ENCODE data around the gene CHD9NB. TPM values are rescaled to one million over a fixed set of nuclear protein-coding genes. Genes with fewer than 3 reads are reported as not detected.

The CHD9NB gene
- total RNA-seq, 1 experiment from 2014 or later, result 0.64 TPM

DNA sequence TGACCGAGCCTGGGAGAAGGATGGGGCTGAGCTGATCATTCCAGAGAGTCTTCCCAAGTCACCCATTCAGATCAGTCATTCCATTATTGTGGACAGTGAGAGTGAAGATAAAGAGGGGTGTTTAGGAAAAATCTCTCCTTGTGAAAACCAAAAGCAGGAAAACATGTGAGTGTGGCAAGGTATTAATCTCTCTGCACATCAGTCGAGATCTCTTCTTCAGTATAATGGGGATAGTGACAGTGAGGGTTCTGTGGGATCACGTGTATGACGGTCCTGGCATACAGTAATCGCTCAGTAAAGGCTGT lies 37.5 kb upstream of the CHD9NB start:
- DNase-seq (ENCODE audit: low read depth, low spot score) (no peak), ATAC-seq (no peak)
- no peaks in the 10 kb centered on the region for H3K9me3 ChIP-seq (ENCODE audit: control insufficient read depth, insufficient read depth, low read depth, low read length)
- no peak overlapping the region for H3K27ac ChIP-seq (ENCODE audit: low read length)
- no peaks in the 10 kb centered on the region; the same call in 1 of the 2 replicates for H3K4me1 ChIP-seq (ENCODE audit: control insufficient read depth, insufficient read depth, low read length)
- POLR2A ChIA-PET, result no interaction called here
- CTCF ChIA-PET, result no interaction called here
- no TSS peak for BruUV-seq (replicated peaks)
- no peak for TF ChIP-seq SIN3A (IDR thresholded peaks at IDR 0.05; ENCODE audit: borderline replicate concordance, insufficient read depth, low read depth, low read length)
- TF ChIP-seq, protein P1, sequence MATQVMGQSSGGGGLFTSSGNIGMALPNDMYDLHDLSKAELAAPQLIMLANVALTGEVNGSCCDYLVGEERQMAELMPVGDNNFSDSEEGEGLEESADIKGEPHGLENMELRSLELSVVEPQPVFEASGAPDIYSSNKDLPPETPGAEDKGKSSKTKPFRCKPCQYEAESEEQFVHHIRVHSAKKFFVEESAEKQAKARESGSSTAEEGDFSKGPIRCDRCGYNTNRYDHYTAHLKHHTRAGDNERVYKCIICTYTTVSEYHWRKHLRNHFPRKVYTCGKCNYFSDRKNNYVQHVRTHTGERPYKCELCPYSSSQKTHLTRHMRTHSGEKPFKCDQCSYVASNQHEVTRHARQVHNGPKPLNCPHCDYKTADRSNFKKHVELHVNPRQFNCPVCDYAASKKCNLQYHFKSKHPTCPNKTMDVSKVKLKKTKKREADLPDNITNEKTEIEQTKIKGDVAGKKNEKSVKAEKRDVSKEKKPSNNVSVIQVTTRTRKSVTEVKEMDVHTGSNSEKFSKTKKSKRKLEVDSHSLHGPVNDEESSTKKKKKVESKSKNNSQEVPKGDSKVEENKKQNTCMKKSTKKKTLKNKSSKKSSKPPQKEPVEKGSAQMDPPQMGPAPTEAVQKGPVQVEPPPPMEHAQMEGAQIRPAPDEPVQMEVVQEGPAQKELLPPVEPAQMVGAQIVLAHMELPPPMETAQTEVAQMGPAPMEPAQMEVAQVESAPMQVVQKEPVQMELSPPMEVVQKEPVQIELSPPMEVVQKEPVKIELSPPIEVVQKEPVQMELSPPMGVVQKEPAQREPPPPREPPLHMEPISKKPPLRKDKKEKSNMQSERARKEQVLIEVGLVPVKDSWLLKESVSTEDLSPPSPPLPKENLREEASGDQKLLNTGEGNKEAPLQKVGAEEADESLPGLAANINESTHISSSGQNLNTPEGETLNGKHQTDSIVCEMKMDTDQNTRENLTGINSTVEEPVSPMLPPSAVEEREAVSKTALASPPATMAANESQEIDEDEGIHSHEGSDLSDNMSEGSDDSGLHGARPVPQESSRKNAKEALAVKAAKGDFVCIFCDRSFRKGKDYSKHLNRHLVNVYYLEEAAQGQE (IDR thresholded peaks at IDR 0.05; ENCODE audit: insufficient read depth in 1 of 2, low read depth in 2 of 2, low read length in 1 of 2), result no peak
- H3K4me3 ChIP-seq (ENCODE audit: low read depth in 2 of 2, low read length in 2 of 2), result no peak overlapping the region
- no peaks in the 10 kb centered on the region for H3K36me3 ChIP-seq (ENCODE audit: control insufficient read depth, insufficient read depth, low read length)
- in situ Hi-C loops (cut with HindIII; ENCODE audit: low pct_unique_long_range_greater_than_20kb, low sequenced_read_pairs) (no loop called here), intact Hi-C loops (cut with micrococcal nuclease; ENCODE audit: unreplicated experiment) (no loop called here)
- no peaks in the 10 kb centered on the region for H3K27me3 ChIP-seq (ENCODE audit: control insufficient read depth, insufficient read depth, low read length)

DNA sequence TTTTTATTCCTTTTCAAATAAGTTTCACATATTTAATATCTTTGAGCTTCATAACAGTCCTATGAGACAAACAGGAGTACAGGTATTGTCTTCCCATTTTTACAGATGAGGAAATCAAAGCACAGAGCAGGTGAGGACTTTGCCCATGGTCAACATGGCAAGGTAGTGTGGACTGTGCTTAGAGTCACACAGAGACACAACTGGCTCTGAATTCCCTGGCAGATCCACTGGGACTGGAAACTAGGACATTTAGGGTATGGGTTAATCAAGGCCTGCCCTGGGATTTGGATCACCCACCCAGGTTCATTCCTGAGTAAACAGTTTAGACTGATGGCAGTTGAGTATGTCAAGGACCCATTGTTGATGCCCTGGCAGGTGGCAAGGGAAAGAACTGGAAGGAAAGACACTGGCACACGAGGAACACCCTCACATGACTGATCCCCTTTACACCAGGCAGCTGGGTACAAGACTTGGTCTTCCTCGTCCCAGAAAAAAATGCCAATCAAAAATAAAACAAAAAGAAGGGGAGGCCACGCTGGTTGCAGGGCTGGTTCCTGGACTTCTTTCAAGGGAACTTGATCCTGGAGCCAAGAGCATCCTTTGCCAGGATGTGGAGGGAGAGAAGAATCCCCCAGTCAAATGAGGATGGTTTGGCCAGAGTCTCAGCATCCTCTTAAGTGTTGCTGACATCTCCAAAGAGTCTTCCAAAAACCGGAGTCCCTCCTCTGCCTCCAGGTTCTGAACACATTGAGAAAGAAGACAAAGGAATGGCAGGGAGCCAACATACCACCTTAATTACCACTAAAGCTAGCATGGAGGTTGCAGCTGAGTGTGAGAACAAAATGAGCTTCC lies 37.0 kb upstream of the CHD9NB start:
- in situ Hi-C loops (cut with HindIII; ENCODE audit: low pct_unique_long_range_greater_than_20kb, low sequenced_read_pairs) (no loop called here), intact Hi-C loops (cut with micrococcal nuclease; ENCODE audit: unreplicated experiment) (no loop called here)
- Histone ChIP-seq H3K27ac (ENCODE audit: low read length) (no peak overlapping the region), H3K4me3 (ENCODE audit: low read depth in 2 of 2, low read length in 2 of 2) (no peak overlapping the region), H3K9me3 (ENCODE audit: control insufficient read depth, insufficient read depth, low read depth, low read length) (no peaks in the 10 kb centered on the region), H3K36me3 (ENCODE audit: control insufficient read depth, insufficient read depth, low read length) (no peaks in the 10 kb centered on the region), H3K4me1 (ENCODE audit: control insufficient read depth, insufficient read depth, low read length) (no peaks in the 10 kb centered on the region; the same call in 1 of the 2 replicates), H3K27me3 (ENCODE audit: control insufficient read depth, insufficient read depth, low read length) (no peaks in the 10 kb centered on the region)
- no peak for DNase-seq (ENCODE audit: low read depth, low spot score)
- POLR2A ChIA-PET, result no interaction called here
- CTCF ChIA-PET, result no interaction called here
- TF ChIP-seq, protein P2, sequence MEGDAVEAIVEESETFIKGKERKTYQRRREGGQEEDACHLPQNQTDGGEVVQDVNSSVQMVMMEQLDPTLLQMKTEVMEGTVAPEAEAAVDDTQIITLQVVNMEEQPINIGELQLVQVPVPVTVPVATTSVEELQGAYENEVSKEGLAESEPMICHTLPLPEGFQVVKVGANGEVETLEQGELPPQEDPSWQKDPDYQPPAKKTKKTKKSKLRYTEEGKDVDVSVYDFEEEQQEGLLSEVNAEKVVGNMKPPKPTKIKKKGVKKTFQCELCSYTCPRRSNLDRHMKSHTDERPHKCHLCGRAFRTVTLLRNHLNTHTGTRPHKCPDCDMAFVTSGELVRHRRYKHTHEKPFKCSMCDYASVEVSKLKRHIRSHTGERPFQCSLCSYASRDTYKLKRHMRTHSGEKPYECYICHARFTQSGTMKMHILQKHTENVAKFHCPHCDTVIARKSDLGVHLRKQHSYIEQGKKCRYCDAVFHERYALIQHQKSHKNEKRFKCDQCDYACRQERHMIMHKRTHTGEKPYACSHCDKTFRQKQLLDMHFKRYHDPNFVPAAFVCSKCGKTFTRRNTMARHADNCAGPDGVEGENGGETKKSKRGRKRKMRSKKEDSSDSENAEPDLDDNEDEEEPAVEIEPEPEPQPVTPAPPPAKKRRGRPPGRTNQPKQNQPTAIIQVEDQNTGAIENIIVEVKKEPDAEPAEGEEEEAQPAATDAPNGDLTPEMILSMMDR (IDR thresholded peaks at IDR 0.05), result no peak
- BruUV-seq (replicated peaks), result no TSS peak
- no peak for ATAC-seq

DNA sequence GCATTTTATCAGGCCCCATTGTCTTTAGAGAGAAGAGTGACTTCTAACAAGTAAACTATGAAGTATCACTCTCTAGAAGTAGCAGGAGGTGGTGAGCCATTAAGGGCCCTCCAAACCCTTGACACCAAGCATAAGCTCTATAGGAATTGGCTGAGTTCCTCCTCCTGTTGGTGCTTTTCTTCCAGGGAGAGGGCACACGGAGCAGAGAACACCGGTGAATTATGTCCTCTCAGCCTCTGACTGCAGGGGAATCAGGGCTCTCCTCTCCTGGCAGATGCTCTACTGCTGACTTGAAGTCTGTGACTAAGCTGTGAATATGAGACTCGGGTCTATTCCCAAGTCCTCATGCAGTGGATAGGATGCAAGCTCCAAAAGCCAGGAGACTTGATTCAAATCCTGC lies 34.4 kb upstream of the CHD9NB start:
- DNase-seq (ENCODE audit: low read depth, low spot score) (no peak), ATAC-seq (no peak)
- in situ Hi-C loops (cut with HindIII; ENCODE audit: low pct_unique_long_range_greater_than_20kb, low sequenced_read_pairs) (no loop called here), intact Hi-C loops (cut with micrococcal nuclease; ENCODE audit: unreplicated experiment) (no loop called here)
- no peaks in the 10 kb centered on the region for H3K27me3 ChIP-seq (ENCODE audit: control insufficient read depth, insufficient read depth, low read length)
- no peaks in the 10 kb centered on the region for H3K4me1 ChIP-seq (ENCODE audit: control insufficient read depth, insufficient read depth, low read length)
- no peak overlapping the region for H3K4me3 ChIP-seq (ENCODE audit: low read depth in 2 of 2, low read length in 2 of 2)
- no peaks in the 10 kb centered on the region for H3K9me3 ChIP-seq (ENCODE audit: control insufficient read depth, insufficient read depth, low read depth, low read length)
- POLR2A ChIA-PET, result no interaction called here
- CTCF ChIA-PET, result no interaction called here
- no TSS peak for BruUV-seq (replicated peaks)
- H3K36me3 ChIP-seq (ENCODE audit: control insufficient read depth, insufficient read depth, low read length), result no peaks in the 10 kb centered on the region
- TF ChIP-seq SIN3A (IDR thresholded peaks at IDR 0.05; ENCODE audit: borderline replicate concordance, insufficient read depth, low read depth, low read length) (no peak), POLR2AphosphoS5 (IDR thresholded peaks at IDR 0.05; ENCODE audit: low read depth, low read length) (no peak), TCF7L2 (IDR thresholded peaks at IDR 0.05; ENCODE audit: low read depth, low read length) (no peak)
- TF ChIP-seq, protein P2 (IDR thresholded peaks at IDR 0.05), result no peak
- TF ChIP-seq, protein P1 (IDR thresholded peaks at IDR 0.05; ENCODE audit: insufficient read depth in 1 of 2, low read depth in 2 of 2, low read length in 1 of 2), result no peak
- no peak overlapping the region for H3K27ac ChIP-seq (ENCODE audit: low read length)
